SK-N-MC (cell line): ENCODE measurements around the gene ADPRM.

Experiments used
- EZH2 ChIP-seq: fragments of 200-600 bp; sonication (generic); IDR thresholded peaks from one replicate; pipeline ENCODE4 v1.6.1; 2017; ENCODE audit warnings: antibody characterized with exemption
- POLR2AphosphoS5 ChIP-seq: IDR thresholded peaks from 2 replicates; pipeline ENCODE4 v1.6.1; 2012; ENCODE audit warnings: mild to moderate bottlenecking, low read depth, low read length, borderline replicate concordance

DNA sequence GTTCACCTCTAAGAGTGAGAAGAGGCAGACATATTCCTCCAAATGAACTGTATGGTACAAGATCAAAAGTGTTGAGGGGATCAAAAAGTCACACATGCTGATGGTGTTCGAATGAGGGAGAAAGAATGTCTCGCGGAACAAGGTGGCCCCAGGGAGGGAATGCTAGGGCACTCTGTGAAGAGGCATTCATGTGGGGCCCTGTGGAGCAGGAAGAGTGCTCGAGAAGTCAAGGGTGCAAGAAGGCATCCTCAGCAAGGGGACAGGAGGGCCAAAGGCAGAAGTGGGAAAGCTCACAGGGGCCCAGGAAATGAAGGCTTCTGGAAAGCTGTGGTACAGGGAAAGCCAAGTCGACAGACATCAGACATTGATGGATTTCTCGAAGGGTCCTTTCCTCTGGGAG is 34.2 kb upstream of the ADPRM start:
- no peak for TF ChIP-seq EZH2
- no peak for TF ChIP-seq POLR2AphosphoS5
